Astrocyte of the spinal cord (primary cell): ENCODE data around the gene ASIC2.

ENCODE experiments used
- DNase-seq: peaks from one replicate; pipeline ENCODE4 v3.0.0; 2011; ENCODE audit warnings: low read depth, low spot score
- H3K4me3 ChIP-seq: 2 replicates; pipeline ENCODE4 v1.5.1; 2011; ENCODE audit warnings: low read depth, mild to moderate bottlenecking, low read length, moderate library complexity
- in situ Hi-C: cut with HindIII; loops from 2 replicates; pipeline ENCODE4 v1.10.0; 2017; ENCODE audit warnings: low sequenced_read_pairs
- TF ChIP-seq, protein P1 (sequence below): IDR thresholded peaks from 2 replicates; pipeline ENCODE4 v1.5.1; 2012; ENCODE audit warnings: low read depth, mild to moderate bottlenecking, low read length, inconsistent platforms

Gene ASIC2

DNA sequence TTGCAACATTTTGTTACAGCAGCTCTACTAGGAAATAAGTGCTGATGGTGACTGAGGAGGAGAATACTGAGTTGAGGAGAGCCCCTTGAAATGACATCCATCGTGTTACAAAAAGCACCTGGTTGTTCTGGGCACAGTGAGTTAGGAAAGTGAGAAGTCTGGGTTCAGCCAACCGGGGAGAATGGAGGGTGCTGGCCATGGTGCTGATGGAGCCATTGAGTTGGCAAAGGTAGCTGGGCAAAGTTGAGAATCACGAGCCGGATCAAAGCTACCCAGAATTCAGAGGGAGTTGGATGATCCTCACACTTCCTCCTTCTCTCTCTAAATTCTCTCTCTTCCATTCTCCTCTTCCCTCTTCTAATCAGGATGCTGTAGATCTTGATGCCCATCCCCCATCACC, 35.0 kb upstream of the ASIC2 start:
- DNase-seq = no peak
- in situ Hi-C loops = no loop called here
- TF ChIP-seq, protein P1, sequence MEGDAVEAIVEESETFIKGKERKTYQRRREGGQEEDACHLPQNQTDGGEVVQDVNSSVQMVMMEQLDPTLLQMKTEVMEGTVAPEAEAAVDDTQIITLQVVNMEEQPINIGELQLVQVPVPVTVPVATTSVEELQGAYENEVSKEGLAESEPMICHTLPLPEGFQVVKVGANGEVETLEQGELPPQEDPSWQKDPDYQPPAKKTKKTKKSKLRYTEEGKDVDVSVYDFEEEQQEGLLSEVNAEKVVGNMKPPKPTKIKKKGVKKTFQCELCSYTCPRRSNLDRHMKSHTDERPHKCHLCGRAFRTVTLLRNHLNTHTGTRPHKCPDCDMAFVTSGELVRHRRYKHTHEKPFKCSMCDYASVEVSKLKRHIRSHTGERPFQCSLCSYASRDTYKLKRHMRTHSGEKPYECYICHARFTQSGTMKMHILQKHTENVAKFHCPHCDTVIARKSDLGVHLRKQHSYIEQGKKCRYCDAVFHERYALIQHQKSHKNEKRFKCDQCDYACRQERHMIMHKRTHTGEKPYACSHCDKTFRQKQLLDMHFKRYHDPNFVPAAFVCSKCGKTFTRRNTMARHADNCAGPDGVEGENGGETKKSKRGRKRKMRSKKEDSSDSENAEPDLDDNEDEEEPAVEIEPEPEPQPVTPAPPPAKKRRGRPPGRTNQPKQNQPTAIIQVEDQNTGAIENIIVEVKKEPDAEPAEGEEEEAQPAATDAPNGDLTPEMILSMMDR = no peak
- no peak overlapping the region for H3K4me3 ChIP-seq

DNA sequence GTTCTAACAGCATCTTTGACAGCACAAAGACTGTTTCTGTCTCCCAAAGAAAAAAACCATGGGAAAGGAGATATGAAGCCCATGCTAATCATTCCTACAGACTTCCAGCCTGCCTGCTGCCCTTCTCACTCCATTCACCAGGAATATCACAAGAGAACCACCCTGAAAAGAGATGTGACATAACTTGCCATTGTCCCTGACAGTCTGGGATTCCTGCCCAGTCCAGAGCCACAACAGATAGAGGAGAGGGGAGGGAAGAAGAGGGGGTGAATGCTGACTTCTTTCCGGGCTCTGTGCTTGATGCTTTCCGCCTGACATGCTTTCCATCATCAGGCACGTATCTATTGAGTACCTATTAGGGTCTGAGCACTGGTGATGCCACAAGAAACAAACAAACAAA, 31.6 kb upstream of the ASIC2 start:
- no peak overlapping the region for H3K4me3 ChIP-seq
- in situ Hi-C loops = no loop called here
- TF ChIP-seq, protein P1 = no peak
- no peak for DNase-seq

DNA sequence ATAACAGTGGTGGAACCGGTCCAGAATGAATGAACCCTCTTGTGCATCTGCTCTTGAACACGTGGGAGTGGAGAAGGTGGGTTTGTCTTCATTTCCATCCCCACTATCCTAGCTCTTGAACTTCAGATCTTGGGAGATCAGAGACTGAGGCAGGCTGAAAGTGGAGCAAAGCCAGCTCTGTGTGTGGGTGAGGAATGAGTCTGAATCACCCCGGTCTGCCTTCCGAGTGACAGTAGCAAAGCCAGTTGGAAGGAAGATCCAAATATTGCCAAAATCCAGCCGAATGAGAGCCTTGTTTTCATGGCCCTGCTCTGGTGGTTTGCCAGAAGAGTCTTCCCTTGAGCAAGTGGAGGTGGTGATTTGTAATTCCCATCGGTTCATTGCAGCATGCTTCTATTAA, 29.0 kb upstream of the ASIC2 start:
- in situ Hi-C loops = no loop called here
- H3K4me3 ChIP-seq = no peak overlapping the region
- no peak for DNase-seq

DNA sequence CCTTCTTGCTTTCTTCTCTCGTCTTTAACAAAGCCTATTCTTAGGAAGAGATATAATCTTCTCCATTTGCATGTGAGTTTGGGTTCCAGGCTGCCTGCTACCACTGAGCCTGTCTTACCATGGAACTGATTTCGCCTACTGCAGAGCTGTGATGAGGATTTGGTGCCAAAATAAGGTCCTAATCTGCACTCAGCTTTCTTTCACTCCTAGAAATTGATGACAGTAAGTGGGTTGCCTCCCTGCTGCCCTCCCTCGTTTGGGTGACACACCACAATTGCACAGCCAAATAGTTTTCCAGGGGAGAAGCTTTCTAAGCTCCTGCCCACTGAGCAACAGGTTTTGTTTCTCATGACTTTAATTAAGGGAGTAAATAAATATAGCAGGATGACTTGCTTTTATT, 25.1 kb upstream of the ASIC2 start:
- TF ChIP-seq, protein P1 = no peak
- in situ Hi-C loops = no loop called here
- DNase-seq = no peak
- H3K4me3 ChIP-seq = no peak overlapping the region

More for the DNA sequence above, 29.0 kb upstream of the ASIC2 start:
- TF ChIP-seq, protein P1 = no peak

DNA sequence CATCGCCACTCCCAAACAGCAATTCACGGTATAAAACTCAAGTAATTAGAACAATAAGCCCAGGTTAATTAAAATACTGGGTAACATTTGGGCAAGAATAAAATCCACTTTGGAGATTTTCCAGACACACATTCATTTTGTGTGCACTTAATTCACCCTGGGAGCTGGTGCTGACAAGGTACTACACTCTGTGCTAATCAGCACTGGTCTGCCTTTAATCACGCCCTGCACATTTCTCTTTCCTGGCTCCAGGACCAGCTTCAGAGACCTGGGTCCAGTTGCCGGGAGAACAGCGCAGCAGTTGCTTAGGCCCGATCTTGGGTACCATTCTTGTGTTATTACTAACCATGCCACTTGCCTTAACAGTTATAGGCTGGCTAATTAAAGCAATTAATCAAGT, 23.7 kb upstream of the ASIC2 start:
- TF ChIP-seq, protein P1 = no peak
- H3K4me3 ChIP-seq = no peak overlapping the region
- no peak for DNase-seq
- in situ Hi-C loops = no loop called here

DNA sequence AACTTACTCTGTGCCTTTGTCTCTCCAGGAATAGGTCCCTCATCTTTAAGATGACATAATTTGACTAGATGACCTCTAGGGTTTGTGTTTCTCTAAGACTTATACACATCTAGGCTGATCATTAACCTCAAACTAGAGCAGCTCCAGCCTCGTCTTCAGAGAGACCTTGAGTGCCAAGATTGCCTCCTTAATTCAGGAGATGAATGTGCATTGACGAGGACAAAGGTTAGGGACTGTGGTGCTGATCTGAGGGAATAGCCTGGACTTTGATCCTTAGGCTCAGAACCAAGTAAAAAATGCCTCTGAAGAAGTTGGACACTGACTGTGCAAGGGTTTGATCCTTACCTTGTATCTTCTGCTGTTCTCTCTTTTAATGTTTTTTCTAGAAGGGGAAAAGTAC, 17.2 kb upstream of the ASIC2 start:
- DNase-seq = no peak
- TF ChIP-seq, protein P1 = no peak
- H3K4me3 ChIP-seq = no peak overlapping the region
- in situ Hi-C loops = no loop called here

DNA sequence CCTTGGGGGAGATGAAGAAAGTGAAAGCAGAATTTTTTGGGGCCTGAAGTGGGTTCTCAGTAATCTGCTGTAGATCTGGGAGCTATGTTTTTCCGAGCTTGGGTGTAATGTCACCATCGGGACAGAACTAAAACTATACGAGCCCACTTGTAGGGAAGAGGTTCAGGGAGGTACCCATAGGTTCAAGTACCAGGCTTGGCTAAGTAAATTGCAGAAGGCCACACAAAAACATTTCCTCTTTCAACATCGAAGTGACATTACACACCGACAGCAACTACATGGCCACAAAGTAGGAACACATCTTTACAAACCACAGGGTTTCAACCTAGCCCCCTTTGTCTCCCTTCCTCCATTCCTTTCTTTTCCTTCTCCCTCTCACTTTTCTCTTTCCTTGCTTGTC, 10.2 kb upstream of the ASIC2 start:
- in situ Hi-C loops = no loop called here
- H3K4me3 ChIP-seq = no peak overlapping the region
- TF ChIP-seq, protein P1 = no peak
- DNase-seq = no peak
